NCI-H1436 (cell line): Measurements from ENCODE around the gene SMARCA4.
"Not testable (repeated sequence)": the region's sequence is repeated elsewhere in the genome, so short reads cannot be mapped to it uniquely, and the experiment has no call there.

Experiments
- DNase-seq: peaks from one replicate; lab custom pipeline; 2025; lab: John Stamatoyannopoulos, UW

Gene SMARCA4

DNA sequence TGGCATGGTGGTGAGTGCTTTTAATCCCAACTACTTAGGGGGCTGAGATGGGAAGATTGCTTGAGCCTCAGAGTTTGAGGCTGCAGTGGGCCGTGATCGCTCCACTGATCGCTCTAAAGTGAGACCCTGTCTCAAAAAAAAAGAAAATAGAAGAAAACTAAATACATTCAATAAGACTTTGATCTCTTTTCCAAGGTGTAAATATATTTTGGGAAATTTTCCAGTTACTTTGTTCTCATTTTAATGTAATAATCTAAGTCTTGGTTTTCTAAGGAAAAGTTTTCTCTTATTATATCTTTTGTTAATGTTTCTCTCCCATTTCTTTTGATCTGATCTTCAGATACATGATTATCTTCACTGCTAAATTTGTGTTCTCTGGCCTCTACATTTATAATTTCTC is 138.0 kb downstream of the SMARCA4 start:
- no peak for DNase-seq

DNA sequence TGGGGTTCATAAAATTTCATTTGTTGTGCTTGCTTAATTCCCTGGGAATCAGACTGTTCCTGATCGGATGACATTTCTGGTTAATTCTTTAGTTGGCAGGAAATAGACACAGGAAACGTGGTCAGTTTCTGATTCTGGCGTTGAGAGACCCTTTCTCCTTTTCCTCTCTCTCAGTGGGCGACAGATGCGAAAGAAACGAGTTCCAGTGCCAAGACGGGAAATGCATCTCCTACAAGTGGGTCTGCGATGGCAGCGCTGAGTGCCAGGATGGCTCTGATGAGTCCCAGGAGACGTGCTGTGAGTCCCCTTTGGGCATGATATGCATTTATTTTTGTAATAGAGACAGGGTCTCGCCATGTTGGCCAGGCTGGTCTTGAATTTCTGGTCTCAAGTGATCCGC is 139.2 kb downstream of the SMARCA4 start:
- no peak for DNase-seq

DNA sequence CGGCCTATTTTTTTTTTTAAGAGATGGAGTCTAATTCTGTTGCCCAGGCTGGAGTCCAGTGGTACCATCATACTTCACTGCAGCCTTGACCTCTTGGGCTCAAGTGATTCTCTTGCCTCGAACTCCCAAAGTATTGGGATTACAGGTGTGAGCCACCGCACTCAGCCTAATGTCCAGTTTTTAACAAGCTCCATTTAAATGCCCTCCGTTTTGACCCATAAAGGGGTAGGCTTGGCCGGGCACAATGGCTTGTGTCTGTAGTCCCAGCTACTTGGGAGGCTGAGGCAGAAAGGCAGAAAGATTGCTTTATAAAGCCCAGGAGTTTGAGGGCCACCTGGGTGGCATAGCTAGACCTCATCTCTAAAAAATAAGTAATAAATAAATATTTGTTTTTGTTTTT is 140.2 kb downstream of the SMARCA4 start:
- DNase-seq: no peak

DNA sequence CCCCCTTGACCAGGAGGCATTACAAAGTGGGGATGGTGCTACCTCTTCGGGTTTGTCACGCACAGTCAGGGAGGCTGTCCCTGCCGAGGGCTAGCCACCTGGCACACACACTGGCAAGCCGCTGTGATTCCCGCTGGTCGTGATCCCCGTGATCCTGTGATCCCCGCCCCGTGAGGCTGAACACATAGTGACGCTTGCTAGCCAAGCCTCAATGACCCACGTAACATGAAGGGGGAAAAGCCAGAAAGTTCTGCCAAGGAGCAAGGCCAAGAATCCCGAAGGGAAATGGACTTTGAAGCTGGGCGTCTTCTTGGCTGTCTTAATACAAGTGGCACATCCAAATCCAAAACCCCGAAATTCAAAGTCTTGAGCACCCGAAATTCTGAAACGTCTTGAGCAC is 142.1 kb downstream of the SMARCA4 start:
- DNase-seq: no peak

DNA sequence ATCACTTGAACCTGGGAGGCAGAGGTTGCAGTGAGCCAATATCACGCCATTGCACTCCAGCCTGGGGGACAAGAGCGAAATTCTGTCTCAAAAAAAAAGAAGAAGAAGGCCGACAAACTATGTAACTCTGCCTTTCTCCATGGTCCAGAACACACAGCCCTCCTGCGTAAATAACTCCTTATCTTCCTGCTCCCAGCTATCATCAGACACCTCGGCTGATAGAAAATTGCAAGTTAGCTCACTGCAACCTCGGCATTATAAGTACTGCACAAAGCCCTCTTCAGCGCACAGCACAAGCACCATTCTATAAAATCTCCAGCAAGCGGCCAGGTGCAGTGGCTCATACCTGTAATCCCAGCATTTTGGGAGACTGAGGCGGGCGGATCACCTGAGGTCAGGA is 142.8 kb downstream of the SMARCA4 start:
- DNase-seq: not testable (repeated sequence)

DNA sequence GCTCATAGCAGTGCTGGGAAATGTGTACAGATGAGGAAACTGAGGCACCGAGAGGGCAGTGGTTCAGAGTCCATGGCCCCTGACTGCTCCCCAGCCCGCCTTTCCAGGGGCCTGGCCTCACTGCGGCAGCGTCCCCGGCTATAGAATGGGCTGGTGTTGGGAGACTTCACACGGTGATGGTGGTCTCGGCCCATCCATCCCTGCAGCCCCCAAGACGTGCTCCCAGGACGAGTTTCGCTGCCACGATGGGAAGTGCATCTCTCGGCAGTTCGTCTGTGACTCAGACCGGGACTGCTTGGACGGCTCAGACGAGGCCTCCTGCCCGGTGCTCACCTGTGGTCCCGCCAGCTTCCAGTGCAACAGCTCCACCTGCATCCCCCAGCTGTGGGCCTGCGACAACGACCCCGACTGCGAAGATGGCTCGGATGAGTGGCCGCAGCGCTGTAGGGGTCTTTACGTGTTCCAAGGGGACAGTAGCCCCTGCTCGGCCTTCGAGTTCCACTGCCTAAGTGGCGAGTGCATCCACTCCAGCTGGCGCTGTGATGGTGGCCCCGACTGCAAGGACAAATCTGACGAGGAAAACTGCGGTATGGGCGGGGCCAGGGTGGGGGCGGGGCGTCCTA is 144.3 kb downstream of the SMARCA4 start:
- DNase-seq: no peak

DNA sequence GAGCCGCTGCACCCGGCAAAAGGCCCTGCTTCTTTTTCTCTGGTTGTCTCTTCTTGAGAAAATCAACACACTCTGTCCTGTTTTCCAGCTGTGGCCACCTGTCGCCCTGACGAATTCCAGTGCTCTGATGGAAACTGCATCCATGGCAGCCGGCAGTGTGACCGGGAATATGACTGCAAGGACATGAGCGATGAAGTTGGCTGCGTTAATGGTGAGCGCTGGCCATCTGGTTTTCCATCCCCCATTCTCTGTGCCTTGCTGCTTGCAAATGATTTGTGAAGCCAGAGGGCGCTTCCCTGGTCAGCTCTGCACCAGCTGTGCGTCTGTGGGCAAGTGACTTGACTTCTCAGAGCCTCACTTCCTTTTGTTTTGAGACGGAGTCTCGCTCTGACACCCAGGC is 145.6 kb downstream of the SMARCA4 start:
- no peak for DNase-seq

DNA sequence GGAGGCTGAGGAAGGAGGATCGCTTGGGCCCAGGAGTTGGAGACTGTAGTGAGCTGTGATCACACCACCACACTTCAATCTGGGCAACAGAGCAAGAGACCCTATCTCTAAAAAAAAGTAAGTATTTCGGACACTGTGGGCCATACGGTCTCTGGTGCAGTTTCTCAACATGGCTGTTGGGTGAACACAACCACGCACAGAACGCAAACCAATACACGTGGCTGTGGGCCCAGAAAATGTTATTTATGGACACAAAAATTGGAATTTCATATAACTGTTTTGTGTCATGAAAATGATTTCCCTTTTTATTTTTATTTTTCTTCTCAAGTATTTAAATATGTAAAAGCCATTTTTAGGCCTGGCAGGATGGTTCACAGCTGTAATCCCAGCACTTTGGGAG is 147.9 kb downstream of the SMARCA4 start:
- no peak for DNase-seq

DNA sequence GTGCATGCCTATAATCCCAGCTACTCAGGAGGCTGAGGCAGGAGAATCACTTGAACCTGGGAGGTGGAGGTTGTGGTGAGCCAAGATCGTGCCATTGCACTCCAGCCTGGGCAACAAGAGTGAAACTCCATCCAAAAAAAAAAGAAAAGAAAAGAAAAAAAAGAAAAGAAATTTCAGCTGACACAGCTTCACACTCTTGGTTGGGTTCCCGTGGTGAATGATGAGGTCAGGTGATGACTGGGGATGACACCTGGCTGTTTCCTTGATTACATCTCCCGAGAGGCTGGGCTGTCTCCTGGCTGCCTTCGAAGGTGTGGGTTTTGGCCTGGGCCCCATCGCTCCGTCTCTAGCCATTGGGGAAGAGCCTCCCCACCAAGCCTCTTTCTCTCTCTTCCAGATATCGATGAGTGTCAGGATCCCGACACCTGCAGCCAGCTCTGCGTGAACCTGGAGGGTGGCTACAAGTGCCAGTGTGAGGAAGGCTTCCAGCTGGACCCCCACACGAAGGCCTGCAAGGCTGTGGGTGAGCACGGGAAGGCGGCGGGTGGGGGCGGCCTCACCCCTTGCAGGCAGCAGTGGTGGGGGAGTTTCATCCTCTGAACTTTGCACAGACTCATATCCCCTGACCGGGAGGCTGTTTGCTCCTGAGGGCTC is 150.4 kb downstream of the SMARCA4 start:
- DNase-seq: no peak

DNA sequence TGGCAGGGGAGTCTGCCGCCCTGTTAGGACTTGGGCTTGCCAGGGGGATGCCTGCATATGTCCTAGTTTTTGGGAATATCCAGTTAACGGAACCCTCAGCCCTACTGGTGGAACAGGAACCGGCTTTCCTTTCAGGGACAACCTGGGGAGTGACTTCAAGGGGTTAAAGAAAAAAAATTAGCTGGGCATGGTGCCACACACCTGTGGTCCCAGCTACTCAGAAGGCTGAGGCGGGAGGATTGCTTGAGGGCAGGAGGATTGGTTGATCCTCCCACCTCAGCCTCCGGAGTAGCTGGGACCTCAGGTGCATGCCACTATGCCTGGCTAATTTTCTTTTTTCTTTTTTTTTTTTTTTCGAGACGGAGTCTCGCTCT is 150.9 kb downstream of the SMARCA4 start:
- no peak for DNase-seq
